Activated CD8-positive, alpha-beta T cell treated with anti-CD3 and anti-CD28 coated beads for 36 hours (primary cell): ENCODE results near the gene SLC16A7. TPM values are rescaled to one million over a fixed set of nuclear protein-coding genes. Genes with fewer than 3 reads are reported as not detected.

Source experiments
- ATAC-seq: fragments of 200-7000 bp; cut with Tn5 transposase; one replicate; pipeline ENCODE4 v1.10.0; 2021; ENCODE audit warnings: mild to moderate bottlenecking, moderate library complexity
- CTCF ChIA-PET: fragments of 350-600 bp; sonication (Branson Sonifier 250); formaldehyde crosslinking; loops from one replicate; lab custom pipeline; 2021; ENCODE audit warnings: antibody characterized with exemption; lab: Charles Lee
- POLR2A ChIA-PET: fragments of 350-600 bp; sonication (Branson Sonifier 250); formaldehyde crosslinking; loops from one replicate; lab custom pipeline; 2021; ENCODE audit warnings: antibody characterized with exemption; lab: Charles Lee
- DNase-seq: peaks from one replicate; pipeline ENCODE4 v3.0.0-alpha.2; 2020
- H3K27ac Mint-ChIP-seq: one replicate; pipeline ENCODE4 v1.8.0; 2021; ENCODE audit warnings: mild to moderate bottlenecking, mixed read lengths
- H3K27me3 Mint-ChIP-seq: one replicate; pipeline ENCODE4 v1.8.0; 2021; ENCODE audit warnings: mixed read lengths
- H3K36me3 Mint-ChIP-seq: one replicate; pipeline ENCODE4 v1.8.0; 2021; ENCODE audit warnings: low read depth, mixed read lengths
- H3K4me1 Mint-ChIP-seq: one replicate; pipeline ENCODE4 v1.8.0; 2021; ENCODE audit warnings: low read depth, mixed read lengths
- H3K4me3 Mint-ChIP-seq: one replicate; pipeline ENCODE4 v1.8.0; 2021; ENCODE audit warnings: mild to moderate bottlenecking, moderate library complexity, mixed read lengths
- H3K9me3 Mint-ChIP-seq: one replicate; pipeline ENCODE4 v1.8.0; 2021; ENCODE audit warnings: mixed read lengths
- CTCF ChIP-seq: fragments of 200-600 bp; IDR thresholded peaks from one replicate; pipeline ENCODE4 v1.8.0; 2022; ENCODE audit warnings: antibody characterized with exemption, mild to moderate bottlenecking
- intact Hi-C: fragments of 100-400 bp; cut with micrococcal nuclease; formaldehyde crosslinking; loops from one replicate; pipeline ENCODE4 v1.10.0; 2022
- total RNA-seq, 2 experiments: library from RNA; stranded (reverse); gene quantifications; one replicate each; pipeline ENCODE4 v1.2.3, GENCODE V29; 2021

The SLC16A7 gene
- total RNA-seq, 2 experiments from 2014 or later = 21.0 to 21.4 TPM

DNA sequence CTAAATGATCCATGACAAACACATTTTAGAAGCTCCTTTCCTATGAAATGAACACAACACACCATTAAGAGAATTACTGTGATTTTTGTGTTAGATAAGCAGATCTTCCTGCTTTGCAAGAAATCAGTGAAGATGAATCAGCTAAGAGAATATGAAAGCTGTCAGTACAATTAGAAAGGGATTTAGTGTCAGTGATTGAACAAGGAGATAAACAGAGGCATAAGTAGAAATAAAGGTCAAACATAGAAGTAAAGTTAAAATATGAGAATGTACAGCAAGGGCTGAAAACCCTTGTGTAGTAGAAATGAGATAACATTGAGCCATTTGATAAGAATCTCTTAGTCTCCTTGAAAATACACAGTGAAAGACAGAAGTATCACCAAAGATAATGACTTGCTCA, 21.4 kb upstream of the SLC16A7 start:
- H3K36me3 Mint-ChIP-seq = no peaks in the 10 kb centered on the region
- DNase-seq (no peak), ATAC-seq (no peak)
- CTCF ChIA-PET = no interaction called here
- peaks cover 2% of the 10 kb centered on the region for H3K9me3 Mint-ChIP-seq
- no peak for TF ChIP-seq CTCF
- H3K4me1 Mint-ChIP-seq = peaks cover 26% of the 10 kb centered on the region
- no peak overlapping the region for H3K4me3 Mint-ChIP-seq
- POLR2A ChIA-PET = no interaction called here
- H3K27me3 Mint-ChIP-seq = no peaks in the 10 kb centered on the region
- intact Hi-C loops = no loop called here
- no peak overlapping the region for H3K27ac Mint-ChIP-seq

DNA sequence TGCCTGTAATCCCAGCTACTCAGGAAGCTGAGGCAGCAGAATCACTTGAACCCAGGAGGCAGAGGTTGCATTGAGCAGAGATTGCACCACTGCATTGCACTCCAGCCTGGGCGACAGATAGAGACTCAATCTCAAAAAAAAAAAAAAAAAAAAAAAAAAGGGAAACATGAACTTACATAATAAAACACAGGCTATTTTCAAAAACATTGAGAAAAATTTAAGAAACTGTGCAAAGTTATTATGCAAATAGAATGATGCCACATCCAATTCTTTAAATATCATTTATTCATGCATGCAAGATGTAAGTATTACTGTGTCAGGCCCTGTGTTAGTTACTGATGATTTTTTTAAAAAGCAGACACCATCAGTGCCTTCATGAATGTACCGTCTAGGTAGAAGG, 20.0 kb upstream of the SLC16A7 start:
- no peaks in the 10 kb centered on the region for H3K36me3 Mint-ChIP-seq
- DNase-seq (no peak), ATAC-seq (no peak)
- H3K27me3 Mint-ChIP-seq = no peaks in the 10 kb centered on the region
- H3K4me1 Mint-ChIP-seq = peaks cover 26% of the 10 kb centered on the region
- peaks cover 2% of the 10 kb centered on the region for H3K9me3 Mint-ChIP-seq
- intact Hi-C loops = no loop called here
- CTCF ChIA-PET = no interaction called here
- TF ChIP-seq CTCF = no peak
- POLR2A ChIA-PET = no interaction called here
- no peak overlapping the region for H3K4me3 Mint-ChIP-seq
- no peak overlapping the region for H3K27ac Mint-ChIP-seq

DNA sequence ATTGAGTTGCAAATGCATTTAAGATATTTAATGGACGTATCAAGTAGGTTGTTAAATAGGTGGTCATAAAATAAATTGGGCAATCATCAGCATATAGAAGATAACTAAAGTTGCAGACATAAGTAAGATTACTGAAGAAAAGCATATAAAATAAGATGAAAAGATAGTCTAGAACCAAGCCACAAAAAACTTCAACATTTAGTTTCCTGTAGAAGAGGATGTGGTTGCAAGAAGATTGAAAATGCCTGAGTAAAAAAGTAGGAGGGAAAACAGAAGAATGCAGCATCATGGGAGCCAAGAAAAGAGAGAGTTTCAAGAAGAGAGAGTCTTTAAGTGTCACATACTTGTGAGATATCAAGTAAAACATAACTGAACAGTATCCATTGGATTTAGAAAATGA, 17.6 kb upstream of the SLC16A7 start:
- peak overlapping the region; percentile 50 for H3K27ac Mint-ChIP-seq
- no peak for TF ChIP-seq CTCF
- ATAC-seq = no peak
- POLR2A ChIA-PET = no interaction called here
- CTCF ChIA-PET = no interaction called here
- no peaks in the 10 kb centered on the region for H3K27me3 Mint-ChIP-seq
- intact Hi-C loops = no loop called here
- no peak for DNase-seq
- H3K4me1 Mint-ChIP-seq = peaks cover 34% of the 10 kb centered on the region
- H3K4me3 Mint-ChIP-seq = no peak overlapping the region
- peaks cover 2% of the 10 kb centered on the region for H3K9me3 Mint-ChIP-seq
- H3K36me3 Mint-ChIP-seq = no peaks in the 10 kb centered on the region

- ChIA-PET CTCF (no interaction called here), POLR2A (no interaction called here)
- Mint-ChIP-seq H3K27me3 (no peaks in the 10 kb centered on the region), H3K4me3 (no peak overlapping the region), H3K36me3 (no peaks in the 10 kb centered on the region), H3K4me1 (peaks cover 34% of the 10 kb centered on the region), H3K9me3 (peaks cover 2% of the 10 kb centered on the region), H3K27ac (no peak overlapping the region)
- no peak for TF ChIP-seq CTCF
- intact Hi-C loops = no loop called here
- DNase-seq (no peak), ATAC-seq (no peak)
Measured at GRCh38 chr12:59579631-59580030, 16.2 kb upstream of the SLC16A7 start.

DNA sequence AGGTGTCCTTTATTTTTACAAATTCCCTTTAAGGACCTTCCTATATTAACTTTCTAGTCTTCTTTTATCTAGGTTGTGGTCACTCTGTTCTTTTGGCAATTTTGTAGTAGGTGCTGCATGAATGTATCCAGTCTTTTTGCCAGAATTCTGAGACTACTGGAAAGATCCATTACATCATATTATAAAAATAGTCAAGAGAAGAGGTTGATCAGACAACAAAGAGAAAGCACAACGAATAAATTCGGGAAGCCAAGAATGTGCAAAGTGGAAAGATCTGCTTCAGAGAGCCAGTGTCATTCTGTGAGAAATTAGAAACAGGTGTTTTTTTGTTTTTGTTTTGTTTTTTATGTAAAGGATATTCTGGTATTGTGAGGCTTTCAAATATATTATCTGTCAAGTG, 15.8 kb upstream of the SLC16A7 start:
- TF ChIP-seq CTCF = no peak
- Mint-ChIP-seq H3K9me3 (peaks cover 2% of the 10 kb centered on the region), H3K4me3 (no peak overlapping the region), H3K27ac (no peak overlapping the region), H3K27me3 (no peaks in the 10 kb centered on the region), H3K36me3 (no peaks in the 10 kb centered on the region), H3K4me1 (peaks cover 34% of the 10 kb centered on the region)
- DNase-seq (no peak), ATAC-seq (no peak)
- intact Hi-C loops = no loop called here
- ChIA-PET POLR2A (no interaction called here), CTCF (no interaction called here)
